ENCODE results near the gene MYO1B. TPM values are rescaled to one million over a fixed set of nuclear protein-coding genes. Genes with fewer than 3 reads are reported as not detected.

Gene MYO1B
- total RNA-seq, 1 experiment from 2014 or later = 43.2 TPM

DNA sequence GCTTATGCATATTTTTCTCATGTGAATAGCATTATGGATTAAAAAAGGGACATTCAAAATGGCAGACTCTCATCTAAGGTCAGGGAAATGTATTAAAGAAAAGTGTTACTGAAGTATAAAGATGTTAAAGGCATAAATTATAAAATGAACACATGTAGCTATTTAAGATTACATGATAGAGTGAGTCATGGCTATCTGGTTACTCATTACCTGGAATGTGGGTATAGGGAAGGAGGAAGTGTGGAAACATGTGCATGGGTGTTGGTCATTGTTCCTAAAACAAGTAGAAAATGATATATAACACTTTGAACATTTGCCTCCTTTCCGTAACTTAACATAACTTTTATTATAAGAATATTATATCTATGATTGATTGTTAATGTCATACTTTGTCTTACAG lies 66.4 kb downstream of the MYO1B start:
- Histone ChIP-seq H3K18ac (ENCODE audit: insufficient read length, low read depth, low read length) (no peak overlapping the region), H2BK120ac (ENCODE audit: low read depth, low read length, poor library complexity, severe bottlenecking) (no peak overlapping the region), H3K79me1 (ENCODE audit: insufficient read depth, low read depth, low read length, poor library complexity, severe bottlenecking) (no peaks in the 10 kb centered on the region), H3K27me3 (ENCODE audit: insufficient read depth, low read length) (no peaks in the 10 kb centered on the region; the same call in 1 of the 2 replicates), H2AFZ (ENCODE audit: low read length) (no peak overlapping the region), H4K91ac (ENCODE audit: insufficient read length, low read depth, low read length) (no peak overlapping the region), H3K56ac (ENCODE audit: insufficient read length, low read depth, low read length) (no peak overlapping the region), H3K9ac (ENCODE audit: extremely low read depth, insufficient read length, low read length) (no peak overlapping the region), H2AK5ac (ENCODE audit: insufficient read length, low read length) (no peak overlapping the region), H3K23me2 (ENCODE audit: insufficient read length, low read depth, low read length, poor library complexity, severe bottlenecking) (no peaks in the 10 kb centered on the region), H3K4me2 (ENCODE audit: insufficient read depth, insufficient read length, low read length) (no peak overlapping the region), H2BK20ac (ENCODE audit: low read depth, low read length, poor library complexity, severe bottlenecking) (no peak overlapping the region), H2BK12ac (ENCODE audit: insufficient read length, low read depth, low read length) (no peak overlapping the region), H3K9me3 (ENCODE audit: control insufficient read depth, low read depth, low read length) (no peaks in the 10 kb centered on the region), H3K27ac (ENCODE audit: insufficient read length, low read depth, low read length) (no peak overlapping the region), H4K5ac (ENCODE audit: insufficient read length, low read depth, low read length) (no peak overlapping the region), H2BK5ac (ENCODE audit: insufficient read length, low read length) (no peak overlapping the region), H3K14ac (ENCODE audit: insufficient read depth, low read length) (no peak overlapping the region), H3T11ph (ENCODE audit: low read length) (no peak overlapping the region), H3K23ac (ENCODE audit: insufficient read length, low read depth, low read length) (no peak overlapping the region), H3K79me2 (ENCODE audit: insufficient read depth, low read length) (peaks cover 2% of the 10 kb centered on the region; the same call in 1 of the 2 replicates), H4K20me1 (ENCODE audit: control insufficient read depth, insufficient read depth, insufficient read length) (no peaks in the 10 kb centered on the region), H3K4me1 (ENCODE audit: insufficient read depth, low read length) (peaks cover 2% of the 10 kb centered on the region; the same call in 1 of the 2 replicates), H3K4ac (ENCODE audit: low read depth, low read length) (no peak overlapping the region), H4K8ac (replicated peaks; ENCODE audit: insufficient read length, low read depth, low read length) (no peak overlapping the region), H2BK15ac (ENCODE audit: low read depth, low read length) (no peak overlapping the region)
- H3K9me3 Mint-ChIP-seq = no peaks in the 10 kb centered on the region
- no peak overlapping the region for H3K4me3 Mint-ChIP-seq
- no peaks in the 10 kb centered on the region for H3K27me3 Mint-ChIP-seq (ENCODE audit: low read depth)
- H3K36me3 Mint-ChIP-seq (ENCODE audit: insufficient read depth in 1 of 3, low read depth in 3 of 3) = no peaks in the 10 kb centered on the region; a peak in 1 of 7 replicates
- TF ChIP-seq, protein P1, sequence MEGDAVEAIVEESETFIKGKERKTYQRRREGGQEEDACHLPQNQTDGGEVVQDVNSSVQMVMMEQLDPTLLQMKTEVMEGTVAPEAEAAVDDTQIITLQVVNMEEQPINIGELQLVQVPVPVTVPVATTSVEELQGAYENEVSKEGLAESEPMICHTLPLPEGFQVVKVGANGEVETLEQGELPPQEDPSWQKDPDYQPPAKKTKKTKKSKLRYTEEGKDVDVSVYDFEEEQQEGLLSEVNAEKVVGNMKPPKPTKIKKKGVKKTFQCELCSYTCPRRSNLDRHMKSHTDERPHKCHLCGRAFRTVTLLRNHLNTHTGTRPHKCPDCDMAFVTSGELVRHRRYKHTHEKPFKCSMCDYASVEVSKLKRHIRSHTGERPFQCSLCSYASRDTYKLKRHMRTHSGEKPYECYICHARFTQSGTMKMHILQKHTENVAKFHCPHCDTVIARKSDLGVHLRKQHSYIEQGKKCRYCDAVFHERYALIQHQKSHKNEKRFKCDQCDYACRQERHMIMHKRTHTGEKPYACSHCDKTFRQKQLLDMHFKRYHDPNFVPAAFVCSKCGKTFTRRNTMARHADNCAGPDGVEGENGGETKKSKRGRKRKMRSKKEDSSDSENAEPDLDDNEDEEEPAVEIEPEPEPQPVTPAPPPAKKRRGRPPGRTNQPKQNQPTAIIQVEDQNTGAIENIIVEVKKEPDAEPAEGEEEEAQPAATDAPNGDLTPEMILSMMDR (conservative IDR thresholded peaks at IDR 0.05) = no peak
- WGBS (ENCODE audit: extremely low coverage, insufficient read length, low lambda C conversion rate) = no CpG with 5 or more reads among the region's 1 CpG
- DNase-seq = no peak
- peaks cover 8% of the 10 kb centered on the region in 2 experiments for H3K4me1 Mint-ChIP-seq
- no peak overlapping the region for H3K27ac Mint-ChIP-seq

All from H9 (cell line).